Occipital lobe (tissue), 2 donors: ENCODE results near the gene ZNF219. TPM values are rescaled to one million over a fixed set of nuclear protein-coding genes. Genes with fewer than 3 reads are reported as not detected.

Source experiments
- DNase-seq: peaks from one replicate; lab custom pipeline; 2025; lab: John Stamatoyannopoulos, UW
- total RNA-seq: library from RNA; depleted of rRNA; stranded (reverse); fragments of >200 nt; gene quantifications from one replicate; pipeline ENCODE4 v1.2.3, GENCODE V29; 2014

The ZNF219 gene
- total RNA-seq, 1 donor from 2014 or later, result 9.7 TPM

DNA sequence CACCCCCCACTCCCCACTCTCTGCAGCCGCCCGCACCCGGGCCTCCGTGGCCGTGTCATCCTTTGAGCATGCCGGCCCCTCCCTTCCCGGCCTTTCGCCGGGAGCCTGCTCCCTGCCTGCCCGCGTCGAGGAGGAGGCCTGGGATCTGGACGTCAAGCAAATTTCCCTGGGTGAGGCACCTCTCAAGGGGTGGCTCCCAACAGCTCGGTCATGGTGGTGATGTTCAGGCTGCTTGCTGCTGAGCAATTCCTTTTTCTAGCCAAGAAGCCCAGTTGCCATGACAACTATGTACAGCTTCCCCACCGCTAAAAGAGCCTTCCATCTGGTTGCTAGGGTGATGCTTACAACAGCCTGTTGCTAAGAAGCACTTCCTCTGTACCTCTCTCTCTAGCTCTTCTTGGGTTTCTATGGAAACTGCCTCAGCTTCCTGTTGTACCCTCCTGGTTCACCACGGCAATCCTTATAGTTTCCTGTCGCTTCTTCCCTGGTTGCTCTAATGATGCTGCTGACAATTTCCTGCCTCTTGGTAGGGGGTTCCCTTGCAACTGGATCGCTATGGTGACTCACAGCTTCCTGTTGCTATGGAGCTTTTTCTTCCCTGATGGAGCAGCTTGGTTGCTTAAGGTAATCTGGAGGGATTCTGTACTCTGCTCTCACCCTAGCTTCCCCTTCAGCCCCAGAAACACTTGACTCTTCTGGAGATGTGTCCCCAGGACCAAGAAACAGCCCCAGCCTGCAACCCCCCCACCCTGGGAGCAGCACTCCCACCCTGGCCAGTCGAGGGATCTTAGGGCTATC is 11.0 kb downstream of the ZNF219 start:
- DNase-seq, result peak; percentile 70

- no peak for DNase-seq
Observed at GRCh38 chr14:21086908-21087293, 11.6 kb downstream of the ZNF219 start.

GRCh38 chr14:21084998-21085853 is 13.2 kb downstream of the ZNF219 start:
- no peak for DNase-seq

DNA sequence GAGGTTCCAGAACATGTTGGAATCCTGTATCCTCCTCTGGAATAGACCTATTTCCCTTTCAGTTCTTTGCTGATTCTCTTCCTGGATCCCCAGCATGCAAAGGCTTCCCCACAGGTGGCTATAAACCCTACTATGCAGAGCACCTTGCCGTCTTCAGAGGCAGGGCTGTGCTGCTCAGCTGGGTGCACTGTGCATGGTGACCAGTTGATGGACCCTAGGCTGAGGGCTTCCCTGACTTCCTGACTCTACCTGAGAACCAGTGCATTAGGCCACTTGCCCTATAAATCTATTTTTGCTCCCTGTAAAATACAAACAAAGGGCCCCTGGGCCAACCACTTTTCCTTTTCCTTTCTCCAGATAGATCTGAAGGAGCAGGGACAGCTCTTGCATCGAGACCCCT is 14.1 kb downstream of the ZNF219 start:
- DNase-seq, result no peak

GRCh38 chr14:21083565-21084325 is 14.7 kb downstream of the ZNF219 start:
- no peak for DNase-seq

DNA sequence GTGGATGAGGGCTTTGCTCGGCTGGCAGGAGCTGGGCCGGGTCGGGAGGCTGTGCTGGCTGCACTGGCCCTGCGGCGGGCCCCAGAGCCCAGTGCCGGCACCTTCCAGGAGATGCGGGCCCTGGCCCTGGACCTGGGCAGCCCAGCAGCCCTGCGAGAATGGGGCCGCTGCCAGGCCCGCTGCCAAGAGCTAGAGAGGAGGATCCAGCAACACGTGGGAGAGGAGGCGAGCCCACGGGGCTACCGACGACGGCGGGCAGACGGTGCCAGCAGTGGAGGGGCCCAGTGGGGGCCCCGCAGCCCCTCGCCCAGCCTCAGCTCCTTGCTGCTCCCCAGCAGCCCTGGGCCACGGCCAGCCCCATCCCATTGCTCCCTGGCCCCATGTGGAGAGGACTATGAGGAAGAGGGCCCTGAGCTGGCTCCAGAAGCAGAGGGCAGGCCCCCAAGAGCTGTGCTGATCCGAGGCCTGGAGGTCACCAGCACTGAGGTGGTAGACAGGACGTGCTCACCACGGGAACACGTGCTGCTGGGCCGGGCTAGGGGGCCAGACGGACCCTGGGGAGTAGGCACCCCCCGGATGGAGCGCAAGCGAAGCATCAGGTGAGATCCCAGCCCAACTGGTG is 16.8 kb downstream of the ZNF219 start:
- DNase-seq, result no peak

GRCh38 chr14:21078726-21079125 is 19.7 kb downstream of the ZNF219 start:
- DNase-seq, result no peak

DNA sequence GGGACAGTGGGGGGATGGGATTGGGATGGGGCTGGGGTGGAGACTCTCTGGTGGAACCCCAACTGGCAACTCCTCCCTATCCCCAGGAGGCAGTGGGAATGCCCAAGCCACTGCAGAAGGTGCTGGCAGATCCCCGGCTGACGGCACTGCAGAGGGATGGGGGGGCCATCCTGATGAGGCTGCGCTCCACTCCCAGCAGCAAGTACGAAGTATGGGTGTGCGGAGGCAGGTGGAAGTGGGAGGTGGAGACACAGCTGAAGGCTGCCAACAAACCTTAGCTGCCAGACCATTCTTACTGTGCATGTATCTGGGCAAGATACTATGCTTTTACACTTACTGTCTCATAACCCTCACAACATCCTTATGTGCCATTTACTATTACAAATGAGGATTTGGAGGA is 20.2 kb downstream of the ZNF219 start:
- peak; percentile 39 for DNase-seq

- no peak for DNase-seq
Observed at GRCh38 chr14:21077672-21078071, 20.8 kb downstream of the ZNF219 start.

GRCh38 chr14:21075719-21076437 is 22.6 kb downstream of the ZNF219 start:
- no peak for DNase-seq

- no peak for DNase-seq
Observed at GRCh38 chr14:21074398-21075272, 23.8 kb downstream of the ZNF219 start.

DNA sequence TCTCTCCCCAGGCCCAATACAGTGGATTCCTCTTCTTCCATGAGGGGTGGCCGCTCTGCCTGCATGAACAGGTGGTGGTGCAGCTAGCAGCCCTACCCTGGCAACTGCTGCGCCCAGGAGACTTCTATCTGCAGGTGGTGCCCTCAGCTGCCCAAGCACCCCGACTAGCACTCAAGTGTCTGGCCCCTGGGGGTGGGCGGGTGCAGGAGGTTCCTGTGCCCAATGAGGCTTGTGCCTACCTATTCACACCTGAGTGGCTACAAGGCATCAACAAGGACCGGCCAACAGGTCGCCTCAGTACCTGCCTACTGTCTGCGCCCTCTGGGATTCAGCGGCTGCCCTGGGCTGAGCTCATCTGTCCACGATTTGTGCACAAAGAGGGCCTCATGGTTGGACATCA is 24.5 kb downstream of the ZNF219 start:
- DNase-seq, result no peak

DNA sequence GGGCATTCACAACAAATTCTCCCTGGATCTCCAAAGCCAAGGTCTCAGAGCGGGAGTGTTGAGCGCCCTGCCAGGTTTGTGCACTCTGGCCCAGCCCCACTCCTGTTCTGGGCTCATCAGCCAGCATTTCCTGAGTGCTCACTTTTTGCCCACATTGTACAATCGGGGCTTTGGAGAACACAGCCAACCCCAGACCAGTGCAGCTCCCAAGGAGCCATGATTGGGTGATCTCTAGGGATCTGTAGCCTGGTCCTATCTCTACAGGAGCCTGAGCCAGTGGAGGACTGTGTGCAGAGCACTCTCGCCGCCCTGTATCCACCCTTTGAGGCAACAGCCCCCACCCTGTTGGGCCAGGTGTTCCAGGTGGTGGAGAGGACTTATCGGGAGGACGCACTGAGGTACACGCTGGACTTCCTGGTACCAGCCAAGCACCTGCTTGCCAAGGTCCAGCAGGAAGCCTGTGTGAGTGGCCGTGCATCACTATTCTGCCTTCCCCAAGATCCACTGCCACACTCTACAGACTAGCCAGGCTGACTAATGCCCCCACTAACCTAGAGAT is 25.6 kb downstream of the ZNF219 start:
- no peak for DNase-seq

GRCh38 chr14:21072031-21072473 is 26.4 kb downstream of the ZNF219 start:
- DNase-seq, result no peak

- peak; percentile 63 for DNase-seq
Observed at GRCh38 chr14:21071225-21072030, 27.0 kb downstream of the ZNF219 start.

DNA sequence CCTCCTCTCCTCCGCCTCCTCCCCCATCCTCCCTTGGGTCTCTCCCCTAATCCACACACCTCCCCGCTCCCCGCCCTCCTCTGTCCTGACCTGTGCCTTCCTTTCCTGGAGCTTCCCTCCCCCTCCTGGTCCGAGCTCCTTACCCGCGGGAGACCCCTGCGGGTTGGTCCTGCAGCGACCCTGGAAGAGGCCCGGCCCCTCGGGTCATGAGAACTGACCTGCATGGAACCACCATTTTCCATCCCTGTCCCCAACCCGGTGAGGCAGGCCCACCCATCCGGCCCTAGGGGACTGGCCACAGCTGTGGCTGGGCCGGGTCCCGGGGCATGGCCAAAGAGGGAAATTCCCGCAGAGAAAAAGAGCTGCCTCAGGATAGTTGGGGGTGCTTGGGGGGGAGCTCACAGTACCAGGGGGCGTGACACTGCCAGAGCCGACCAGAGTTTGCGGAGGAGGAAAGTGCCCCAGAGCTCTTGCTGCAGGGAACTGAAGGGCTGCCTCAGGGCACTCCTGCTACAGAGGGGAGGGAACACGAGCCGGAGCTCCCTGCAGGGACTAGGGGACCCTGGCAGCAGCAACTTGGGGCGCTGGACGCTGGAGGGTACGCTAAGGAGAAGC is 27.7 kb downstream of the ZNF219 start:
- no peak for DNase-seq

DNA sequence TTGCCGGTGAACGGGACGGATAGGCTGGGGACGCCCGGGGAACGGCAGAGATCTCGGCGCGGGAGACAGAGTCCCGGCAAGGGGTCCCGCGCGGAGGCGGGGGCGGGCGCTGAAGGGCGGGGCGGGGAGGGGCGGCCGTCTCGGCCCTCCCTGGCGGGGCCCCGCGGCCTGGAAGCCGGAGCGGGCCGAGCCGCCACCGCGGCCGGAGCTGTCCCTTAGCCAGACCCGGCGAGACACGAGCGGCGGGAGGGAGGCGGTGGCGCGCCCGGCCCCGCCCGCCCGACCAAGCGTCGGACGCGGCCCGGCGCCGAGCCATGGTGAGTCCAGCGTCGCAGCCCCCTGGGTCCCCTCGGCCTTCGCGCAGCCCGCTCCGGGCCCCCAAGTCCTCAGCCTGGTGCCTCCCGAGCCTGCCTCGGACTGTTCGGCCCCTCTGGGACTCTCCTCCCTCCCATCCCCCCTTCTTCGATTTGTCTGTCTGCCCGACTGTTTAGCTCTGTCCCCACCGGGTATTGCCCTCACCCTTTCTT is 28.3 kb downstream of the ZNF219 start, which contains the start of gene ARHGEF40:
ARHGEF40 (plus strand) TSS at position 222 of the 527 bp plus-strand sequence; CDS start at position 315, 93 bp downstream.
- DNase-seq, result peak; percentile 42
